ENCODE measurements around the gene RNASE4. TPM values are rescaled to one million over a fixed set of nuclear protein-coding genes. Genes with fewer than 3 reads are reported as not detected.
"Not testable (repeated sequence)": the region's sequence is repeated elsewhere in the genome, so short reads cannot be mapped to it uniquely, and the experiment has no call there.

RNASE4 gene
- total RNA-seq, 6 donors from 2014 or later = 14.7 to 108 (median 26.7) TPM

- Histone ChIP-seq H3K4me1 (peaks cover 10 to 18% (median 12%) of the 10 kb centered on the region in 4 donors), H3K9me3 (no peaks in the 10 kb centered on the region), H3K27ac (no peak overlapping the region), H3K27me3 (peaks cover 0 to 16% (median 5%) of the 10 kb centered on the region in 4 donors), H3K4me3 (no peak overlapping the region), H3K36me3 (no peaks in the 10 kb centered on the region)
- WGBS, 2 donors = 81 to 82% methylated on average over 2 of the region's 2 CpGs
- no peak for DNase-seq
- no peak for TF ChIP-seq POLR2AphosphoS5 (IDR thresholded peaks at IDR 0.05)
- TF ChIP-seq CTCF (IDR thresholded peaks at IDR 0.05) = no peak
- no peak for TF ChIP-seq POLR2A (IDR thresholded peaks at IDR 0.05)
- no peak for TF ChIP-seq EP300 (IDR thresholded peaks at IDR 0.05)
- ATAC-seq (ENCODE audit: low FRiP score in 2 of 2) = no peak
Observed at GRCh38 chr14:20661197-20661596, 23.2 kb upstream of the RNASE4 start.

GRCh38 chr14:20662968-20663732 is 21.2 kb upstream of the RNASE4 start:
- peak in 1 of 2 donors; percentile 82 for DNase-seq
- 3 to 5% methylated on average over 28 to 31 of the region's 31 CpGs for WGBS, 2 donors
- Histone ChIP-seq H3K4me3 (peak overlapping the region in 3 of 4 donors; percentile 22 to 35 (median 33)), H3K27me3 (peaks cover 0 to 11% (median 4%) of the 10 kb centered on the region in 4 donors), H3K4me1 (peaks cover 10 to 14% (median 11%) of the 10 kb centered on the region in 4 donors), H3K36me3 (no peaks in the 10 kb centered on the region), H3K9me3 (no peaks in the 10 kb centered on the region), H3K27ac (no peak overlapping the region)
- peak; percentile 75 to 79 for ATAC-seq (ENCODE audit: low FRiP score in 2 of 2)
- peak; percentile 57 to 76 (median 65) for TF ChIP-seq CTCF (IDR thresholded peaks at IDR 0.05)
- TF ChIP-seq EP300 (IDR thresholded peaks at IDR 0.05) = no peak
- TF ChIP-seq POLR2A (IDR thresholded peaks at IDR 0.05) = no peak
- peak in 1 of 2 donors; percentile 32 for TF ChIP-seq POLR2AphosphoS5 (IDR thresholded peaks at IDR 0.05)

GRCh38 chr14:20666400-20666961 is 17.9 kb upstream of the RNASE4 start:
- H3K4me1 ChIP-seq = peaks cover 10 to 14% (median 11%) of the 10 kb centered on the region in 4 donors
- not testable (repeated sequence) for H3K36me3 ChIP-seq; H3K9me3 ChIP-seq; DNase-seq; H3K27ac ChIP-seq; H3K4me3 ChIP-seq; ATAC-seq (ENCODE audit: low FRiP score in 2 of 2); H3K27me3 ChIP-seq
- 73 to 80% methylated on average over 7 of the region's 7 CpGs for WGBS, 2 donors

GRCh38 chr14:20667957-20668356 is 16.4 kb upstream of the RNASE4 start:
- TF ChIP-seq POLR2A (IDR thresholded peaks at IDR 0.05) = no peak
- TF ChIP-seq CTCF (IDR thresholded peaks at IDR 0.05) = no peak
- Histone ChIP-seq H3K4me3 (no peak overlapping the region), H3K9me3 (no peaks in the 10 kb centered on the region), H3K4me1 (peaks cover 8 to 10% (median 8%) of the 10 kb centered on the region in 4 donors), H3K27ac (no peak overlapping the region), H3K27me3 (peaks cover 0 to 4% (median 0%) of the 10 kb centered on the region in 4 donors), H3K36me3 (no peaks in the 10 kb centered on the region)
- ATAC-seq (ENCODE audit: low FRiP score in 2 of 2) = no peak
- DNase-seq = no peak
- WGBS, 2 donors = 45 to 53% methylated on average over 2 of the region's 2 CpGs

- TF ChIP-seq POLR2A (IDR thresholded peaks at IDR 0.05) (no peak), EP300 (IDR thresholded peaks at IDR 0.05) (no peak), CTCF (IDR thresholded peaks at IDR 0.05) (no peak), POLR2AphosphoS5 (IDR thresholded peaks at IDR 0.05) (no peak)
- Histone ChIP-seq H3K27me3 (no peaks in the 10 kb centered on the region), H3K9me3 (no peaks in the 10 kb centered on the region), H3K27ac (no peak overlapping the region), H3K4me3 (no peak overlapping the region), H3K36me3 (no peaks in the 10 kb centered on the region), H3K4me1 (no peaks in the 10 kb centered on the region)
- no peak for ATAC-seq (ENCODE audit: low FRiP score in 2 of 2)
- DNase-seq = no peak
- WGBS, 2 donors = 86 to 96% methylated on average over 2 of the region's 2 CpGs
Observed at GRCh38 chr14:20668969-20669368, 15.4 kb upstream of the RNASE4 start.

Measured in upper lobe of left lung (tissue), 6 donors.